GM23338 (cell line): ENCODE data around the gene RIC3. TPM values are rescaled to one million over a fixed set of nuclear protein-coding genes. Genes with fewer than 3 reads are reported as not detected.

Experiments used
- ATAC-seq: fragments of 200-7000 bp; cut with Tn5 transposase; 3 replicates; pipeline ENCODE4 v1.9.1; 2020
- DNase-seq: peaks from one replicate; pipeline ENCODE4 v3.0.0-alpha.2; 2015; ENCODE audit warnings: low spot score
- H2AFZ ChIP-seq: fragments of 200-600 bp; sonication (generic); 2 replicates; pipeline ENCODE4 v1.8.0; 2016; ENCODE audit warnings: antibody characterized with exemption, mild to moderate bottlenecking, moderate library complexity
- H3F3A ChIP-seq: fragments of 200-600 bp; sonication (generic); replicated peaks from 2 replicates; pipeline ENCODE4 v1.8.0; 2017; ENCODE audit warnings: antibody characterized with exemption, mixed run types, low read depth
- H3K27ac ChIP-seq: fragments of 200-600 bp; sonication (generic); 2 replicates; pipeline ENCODE4 v1.6.1; 2016; ENCODE audit warnings: low read depth
- H3K27me3 ChIP-seq: fragments of 200-600 bp; sonication (generic); 2 replicates; pipeline ENCODE4 v1.8.0; 2016; ENCODE audit warnings: mild to moderate bottlenecking, mixed run types, moderate library complexity; ENCODE audit not compliant: insufficient read depth
- H3K36me3 ChIP-seq: fragments of 200-600 bp; sonication (generic); 2 replicates; pipeline ENCODE4 v1.8.0; 2016; ENCODE audit warnings: mild to moderate bottlenecking; ENCODE audit not compliant: insufficient read depth
- H3K4me1 ChIP-seq: fragments of 200-600 bp; sonication (generic); 2 replicates; pipeline ENCODE4 v1.8.0; 2016; ENCODE audit warnings: mild to moderate bottlenecking, moderate library complexity; ENCODE audit not compliant: insufficient read depth
- H3K4me2 ChIP-seq: fragments of 200-600 bp; sonication (generic); 2 replicates; pipeline ENCODE4 v1.7.1; 2017; ENCODE audit warnings: mixed run types
- H3K4me3 ChIP-seq: fragments of 200-600 bp; sonication (generic); 2 replicates; pipeline ENCODE4 v1.6.1; 2016; ENCODE audit warnings: mixed run types
- H3K79me2 ChIP-seq: fragments of 200-600 bp; sonication (generic); replicated peaks from 2 replicates; pipeline ENCODE4 v1.8.0; 2017; ENCODE audit warnings: mild to moderate bottlenecking; ENCODE audit not compliant: insufficient read depth
- H3K9me2 ChIP-seq: fragments of 200-600 bp; sonication (generic); 2 replicates; pipeline ENCODE4 v1.8.0; 2017; ENCODE audit not compliant: insufficient read depth
- H4K20me1 ChIP-seq: fragments of 200-600 bp; sonication (generic); replicated peaks from 2 replicates; pipeline ENCODE4 v1.8.0; 2017; ENCODE audit warnings: mild to moderate bottlenecking; ENCODE audit not compliant: insufficient read depth
- H3K27ac Mint-ChIP-seq: 2 replicates; pipeline ENCODE4 v1.8.0; 2020; ENCODE audit warnings: inconsistent platforms, mild to moderate bottlenecking, moderate library complexity, mixed read lengths
- H3K27me3 Mint-ChIP-seq: 3 replicates; pipeline ENCODE4 v1.8.0; 2022; ENCODE audit warnings: low read depth, mild to moderate bottlenecking, moderate library complexity, mixed read lengths, inconsistent platforms; ENCODE audit not compliant: insufficient read depth, poor library complexity
- H3K36me3 Mint-ChIP-seq: 3 replicates; pipeline ENCODE4 v1.8.0; 2021; ENCODE audit warnings: low read depth, mild to moderate bottlenecking, inconsistent platforms, moderate library complexity, mixed read lengths
- H3K4me1 Mint-ChIP-seq: 3 replicates; pipeline ENCODE4 v1.8.0; 2020; ENCODE audit warnings: mild to moderate bottlenecking, inconsistent platforms, mixed read lengths
- H3K4me3 Mint-ChIP-seq: 3 replicates; pipeline ENCODE4 v1.8.0; 2021; ENCODE audit warnings: moderate library complexity, mild to moderate bottlenecking, inconsistent platforms, mixed read lengths
- H3K9me3 Mint-ChIP-seq: 3 replicates; pipeline ENCODE4 v1.8.0; 2020; ENCODE audit warnings: moderate library complexity, mild to moderate bottlenecking, inconsistent platforms, mixed read lengths
- CREB1 ChIP-seq: fragments of 250-450 bp; sonication (Bioruptor Pico); IDR thresholded peaks from 2 replicates; pipeline ENCODE4 v1.5.0; 2020; ENCODE audit warnings: low read depth, mild to moderate bottlenecking, moderate library complexity
- CTCF ChIP-seq, 2 experiments: fragments of 200-600 bp in 1 of 2; sonication (generic) in 1 of 2; conservative IDR thresholded peaks; 2 replicates each; pipeline versions ENCODE4 v1.5.1 to v1.6.1; 2016 to 2017; ENCODE audit warnings: antibody characterized with exemption in 2 of 2, low read depth in 2 of 2, mild to moderate bottlenecking in 2 of 2, moderate library complexity in 1 of 2
- EZH2 ChIP-seq: fragments of 200-600 bp; sonication (generic); IDR thresholded peaks from one replicate; pipeline ENCODE4 v1.8.0; 2017; ENCODE audit warnings: antibody characterized with exemption, mild to moderate bottlenecking, low read depth; ENCODE audit not compliant: unreplicated experiment
- EZH2phosphoT487 ChIP-seq: fragments of 200-600 bp; sonication (generic); IDR thresholded peaks from one replicate; pipeline ENCODE4 v1.8.1; 2018; ENCODE audit warnings: antibody characterized with exemption; ENCODE audit not compliant: unreplicated experiment
- JUNB ChIP-seq: IDR thresholded peaks from one replicate; pipeline ENCODE4 v1.6.1; 2016; ENCODE audit warnings: antibody characterized with exemption; ENCODE audit not compliant: unreplicated experiment
- NANOG ChIP-seq: IDR thresholded peaks from 2 replicates; pipeline ENCODE4 v1.6.1; 2016; ENCODE audit warnings: antibody characterized with exemption, borderline replicate concordance
- POLR2AphosphoS5 ChIP-seq: IDR thresholded peaks from 2 replicates; pipeline ENCODE4 v1.6.1; 2016; ENCODE audit warnings: antibody characterized with exemption, low read depth
- REST ChIP-seq: IDR thresholded peaks from one replicate; pipeline ENCODE4 v1.6.1; 2018; ENCODE audit warnings: antibody characterized with exemption; ENCODE audit not compliant: unreplicated experiment
- STAT1 ChIP-seq: IDR thresholded peaks from one replicate; pipeline ENCODE4 v1.6.1; 2016; ENCODE audit warnings: antibody characterized with exemption; ENCODE audit not compliant: unreplicated experiment
- ZNF114 ChIP-seq: fragments of 250-450 bp; sonication (Bioruptor Pico); IDR thresholded peaks from 2 replicates; pipeline ENCODE4 v1.5.0; 2020; ENCODE audit warnings: mild to moderate bottlenecking, moderate library complexity
- ZNF331 ChIP-seq: fragments of 250-450 bp; sonication (Bioruptor Pico); IDR thresholded peaks from 2 replicates; pipeline ENCODE4 v1.5.0; 2020; ENCODE audit warnings: low read depth, mild to moderate bottlenecking, moderate library complexity
- ZNF462 ChIP-seq: fragments of 250-450 bp; sonication (Bioruptor Pico); IDR thresholded peaks from 2 replicates; pipeline ENCODE4 v1.5.0; 2020; ENCODE audit warnings: mild to moderate bottlenecking, moderate library complexity
- long read RNA-seq: library from polyadenylated mRNA; unstranded; transcript quantifications from one replicate; pipeline ENCODE4 v2.0.0, GENCODE V29; 2020; ENCODE audit not compliant: unreplicated experiment
- polyA plus RNA-seq: library from polyadenylated mRNA; unstranded; fragments of >200 nt; fragmentation: Nextera tagmentation; extraction: Ambion mirVana; gene quantifications from 2 replicates; pipeline ENCODE4 v1.2.1, GENCODE V29; 2016
- total RNA-seq: library from RNA; depleted of rRNA; stranded (reverse); fragments of >200 nt; shearing (Covaris generic); gene quantifications from 2 replicates; pipeline ENCODE4 v1.2.3, GENCODE V29; 2014; rRNA removed

Gene RIC3
- total RNA-seq (17.8 and 27.4 TPM in 2 replicates), polyA plus RNA-seq (21.1 and 21.3 TPM in 2 replicates)
- long read RNA-seq, transcript RIC3-204 (2 exons, 1,300 nt) = major isoform, 5 of 25 reads
- long read RNA-seq, partial matches to known transcripts = 6 of 25 reads
- long read RNA-seq, other reads (novel, unspliced or antisense) = 14 of 25 reads

GRCh38 chr11:8168485-8169257 is at the start of gene RIC3:
Gene RIC3, minus strand, starts transcription at chr11:8169025. Its CDS starts 36 bp downstream, at chr11:8168989.
- H3F3A ChIP-seq = 0 out of 2 replicates have a peak, but pooled peaks cover 7% of the 10 kb centered on the region
- H3K79me2 ChIP-seq = peaks cover 44% of the 10 kb centered on the region
- H3K4me3 ChIP-seq = peak within 1 kb of the TSS; percentile 85
- H3K27me3 Mint-ChIP-seq = peaks cover 7% of the 10 kb centered on the region
- peak within 1 kb of the TSS; percentile 56; the same call in 1 of the 2 replicates for H3K27ac ChIP-seq
- H3K4me1 Mint-ChIP-seq = peaks cover 12% of the 10 kb centered on the region; the same call in 2 of the 3 replicates
- peaks cover 10% of the 10 kb centered on the region; the same call in 1 of the 2 replicates for H3K4me1 ChIP-seq
- DNase-seq = peak; percentile 79
- H2AFZ ChIP-seq = peak within 1 kb of the TSS; percentile 97
- peak; percentile 87 for ATAC-seq
- H3K27me3 ChIP-seq = peaks cover 18% of the 10 kb centered on the region
- peak within 1 kb of the TSS; percentile 81 for H3K4me3 Mint-ChIP-seq
- peak within 1 kb of the TSS; percentile 88 for H3K27ac Mint-ChIP-seq
- peak within 1 kb of the TSS; percentile 90 for H3K4me2 ChIP-seq
- no peaks in the 10 kb centered on the region for H3K9me3 Mint-ChIP-seq
- H3K36me3 ChIP-seq = no peaks in the 10 kb centered on the region
- H3K9me2 ChIP-seq = no peaks in the 10 kb centered on the region
- H4K20me1 ChIP-seq = peaks cover 3% of the 10 kb centered on the region; the same call in 1 of the 2 replicates
- no peaks in the 10 kb centered on the region; the same call in 2 of the 3 replicates for H3K36me3 Mint-ChIP-seq
- no peak for TF ChIP-seq STAT1
- no peak for TF ChIP-seq ZNF462 (CRISPR knock-in tag)
- no peak for TF ChIP-seq NANOG
- peak; percentile 30 to 34; a peak in 2 of 4 replicates for TF ChIP-seq CTCF (conservative IDR thresholded peaks at IDR 0.05; ENCODE audit: low read depth in 2 of 2)
- TF ChIP-seq EZH2 = no peak
- TF ChIP-seq EZH2phosphoT487 = no peak
- TF ChIP-seq REST = no peak
- no peak for TF ChIP-seq ZNF331
- TF ChIP-seq ZNF114 (CRISPR knock-in tag) = no peak
- TF ChIP-seq JUNB = no peak
- peak; percentile 25; the same call in 1 of the 2 replicates for TF ChIP-seq CREB1 (CRISPR knock-in tag)
- TF ChIP-seq POLR2AphosphoS5 = peak; percentile 85
